IMR-90 (cell line): ENCODE data around the gene ZNF486. TPM values are rescaled to one million over a fixed set of nuclear protein-coding genes. Genes with fewer than 3 reads are reported as not detected.

Experiments
- ATAC-seq: fragments of 200-7000 bp; cut with Tn5 transposase; 2 replicates; pipeline ENCODE4 v1.9.1; 2020; ENCODE audit warnings: low read depth, mild to moderate bottlenecking, moderate library complexity
- BruUV-seq: library from RNA; stranded (reverse); fragments of 400-500 nt; replicated peaks from 2 replicates; lab custom pipeline; 2021; lab: Mats Ljungman, UMichigan
- CTCF ChIA-PET: fragments of 300-600 bp; formaldehyde crosslinking; extraction: SDS; loops from one replicate; lab custom pipeline; 2021; ENCODE audit warnings: antibody characterized with exemption; lab: Yijun Ruan, JAX
- POLR2A ChIA-PET: fragments of 300-600 bp; sonication (Branson Sonifier 250); formaldehyde crosslinking; loops from one replicate; lab custom pipeline; 2022; ENCODE audit warnings: antibody characterized with exemption; ENCODE audit not compliant: unreplicated experiment; lab: Charles Lee
- DNase-seq: peaks from one replicate; pipeline ENCODE4 v3.0.0; 2013
- H2AFZ ChIP-seq: replicated peaks from 2 replicates; pipeline ENCODE3; 2013; ENCODE audit warnings: low read length, mild to moderate bottlenecking; ENCODE audit not compliant: poor library complexity
- H2AK5ac ChIP-seq: 2 replicates; pipeline ENCODE4 v1.6.1; 2013; ENCODE audit warnings: low read depth, low read length, inconsistent platforms
- H2AK9ac ChIP-seq: replicated peaks from 2 replicates; pipeline ENCODE3; 2013; ENCODE audit warnings: mild to moderate bottlenecking, low read depth, low read length, moderate library complexity; ENCODE audit not compliant: poor library complexity
- H2BK120ac ChIP-seq: 2 replicates; pipeline ENCODE4 v1.6.1; 2013; ENCODE audit warnings: low read depth, low read length, inconsistent platforms
- H2BK15ac ChIP-seq: 3 replicates; pipeline ENCODE4 v1.6.1; 2013; ENCODE audit warnings: low read depth, low read length, inconsistent platforms
- H2BK20ac ChIP-seq: 2 replicates; pipeline ENCODE4 v1.6.1; 2013; ENCODE audit warnings: low read depth, mild to moderate bottlenecking, inconsistent platforms, low read length, moderate library complexity
- H2BK5ac ChIP-seq: 2 replicates; pipeline ENCODE4 v1.6.1; 2013; ENCODE audit warnings: mild to moderate bottlenecking, low read depth, low read length, inconsistent platforms; ENCODE audit not compliant: poor library complexity, severe bottlenecking
- H3K14ac ChIP-seq: replicated peaks from 2 replicates; pipeline ENCODE4 v1.6.1; 2013; ENCODE audit warnings: low read depth, low read length, inconsistent platforms
- H3K18ac ChIP-seq: 2 replicates; pipeline ENCODE4 v1.6.1; 2013; ENCODE audit warnings: low read depth, low read length, control low read depth
- H3K23ac ChIP-seq: 2 replicates; pipeline ENCODE4 v1.6.1; 2013; ENCODE audit warnings: low read depth, low read length, inconsistent platforms
- H3K27ac ChIP-seq: 2 replicates; pipeline ENCODE4 v1.5.1; 2013; ENCODE audit warnings: mild to moderate bottlenecking, control low read depth, low read length; ENCODE audit not compliant: insufficient read depth
- H3K27me3 ChIP-seq: 2 replicates; pipeline ENCODE4 v1.6.1; 2013; ENCODE audit warnings: low read length; ENCODE audit not compliant: control insufficient read depth, insufficient read depth
- H3K36me3 ChIP-seq: 2 replicates; pipeline ENCODE4 v1.6.1; 2013; ENCODE audit warnings: low read length, mixed read lengths; ENCODE audit not compliant: control insufficient read depth, insufficient read depth
- H3K4ac ChIP-seq: 2 replicates; pipeline ENCODE4 v1.6.1; 2013; ENCODE audit warnings: low read depth, low read length, inconsistent platforms
- H3K4me1 ChIP-seq: 2 replicates; pipeline ENCODE4 v1.6.1; 2013; ENCODE audit warnings: low read length, mixed read lengths; ENCODE audit not compliant: control insufficient read depth, insufficient read depth
- H3K4me2 ChIP-seq: 2 replicates; pipeline ENCODE4 v1.6.1; 2013; ENCODE audit warnings: low read depth, mild to moderate bottlenecking, control low read depth, low read length, moderate library complexity
- H3K4me3 ChIP-seq: 2 replicates; pipeline ENCODE4 v1.5.1; 2013; ENCODE audit warnings: low read depth, mild to moderate bottlenecking, control low read depth, low read length, moderate library complexity; ENCODE audit not compliant: insufficient read depth
- H3K56ac ChIP-seq: 2 replicates; pipeline ENCODE4 v1.6.1; 2013; ENCODE audit warnings: low read length, inconsistent platforms; ENCODE audit not compliant: insufficient read depth; ENCODE audit errors: extremely low read depth
- H3K79me1 ChIP-seq, 2 experiments: 2 replicates each; pipeline ENCODE4 v1.6.1; 2013; ENCODE audit warnings: low read length in 2 of 2, inconsistent platforms in 1 of 2, low read depth in 1 of 2
- H3K9ac ChIP-seq: 2 replicates; pipeline ENCODE4 v1.6.1; 2013; ENCODE audit warnings: low read depth, low read length, control low read depth
- H3K9me1 ChIP-seq: 2 replicates; pipeline ENCODE4 v1.6.1; 2013; ENCODE audit warnings: low read length, inconsistent platforms; ENCODE audit not compliant: insufficient read depth
- H3K9me3 ChIP-seq: 2 replicates; pipeline ENCODE4 v1.6.1; 2013; ENCODE audit warnings: low read length; ENCODE audit not compliant: control insufficient read depth, insufficient read depth
- H4K20me1 ChIP-seq: 2 replicates; pipeline ENCODE4 v1.6.1; 2013; ENCODE audit warnings: low read length, inconsistent platforms; ENCODE audit not compliant: insufficient read depth
- H4K5ac ChIP-seq: 2 replicates; pipeline ENCODE4 v1.6.1; 2013; ENCODE audit warnings: mild to moderate bottlenecking, low read depth, low read length, control low read depth
- H4K8ac ChIP-seq, 2 experiments: 2 replicates each; pipeline ENCODE4 v1.6.1; 2013; ENCODE audit warnings: low read depth in 2 of 2, low read length in 2 of 2, control low read depth in 1 of 2, inconsistent platforms in 1 of 2
- H4K91ac ChIP-seq: 2 replicates; pipeline ENCODE4 v1.6.1; 2013; ENCODE audit warnings: low read depth, low read length, inconsistent platforms; ENCODE audit not compliant: insufficient read depth
- BHLHE40 ChIP-seq: fragments of 150-350 bp; IDR thresholded peaks from 2 replicates; pipeline ENCODE4 v1.6.1; 2016; ENCODE audit warnings: mild to moderate bottlenecking, low read depth, low read length
- CEBPB ChIP-seq: IDR thresholded peaks from 2 replicates; pipeline ENCODE4 v1.6.1; 2012; ENCODE audit warnings: low read depth, low read length, improper control_type of control experiment
- CHD1 ChIP-seq: IDR thresholded peaks from 2 replicates; pipeline ENCODE4 v1.6.1; 2012; ENCODE audit warnings: low read depth, low read length, improper control_type of control experiment
- FOS ChIP-seq: fragments of 150-350 bp; IDR thresholded peaks from 2 replicates; pipeline ENCODE4 v1.6.1; 2016; ENCODE audit warnings: low read depth, low read length
- MAFK ChIP-seq: IDR thresholded peaks from 2 replicates; pipeline ENCODE4 v1.6.1; 2012; ENCODE audit warnings: low read depth, low read length, improper control_type of control experiment
- MAZ ChIP-seq: IDR thresholded peaks from 2 replicates; pipeline ENCODE4 v1.6.1; 2012; ENCODE audit warnings: low read depth, mild to moderate bottlenecking, low read length, improper control_type of control experiment, moderate library complexity, borderline replicate concordance
- MXI1 ChIP-seq: IDR thresholded peaks from 2 replicates; pipeline ENCODE4 v1.6.1; 2012; ENCODE audit warnings: low read depth, mild to moderate bottlenecking, low read length, moderate library complexity, borderline replicate concordance
- NFE2L2 ChIP-seq: fragments of 150-350 bp; IDR thresholded peaks from 2 replicates; pipeline ENCODE4 v1.6.1; 2016; ENCODE audit warnings: low read depth, mild to moderate bottlenecking, low read length
- POLR2A ChIP-seq: IDR thresholded peaks from 2 replicates; pipeline ENCODE4 v1.6.1; 2012; ENCODE audit warnings: mild to moderate bottlenecking, low read depth, low read length
- RAD21 ChIP-seq: IDR thresholded peaks from 2 replicates; pipeline ENCODE4 v1.6.1; 2012; ENCODE audit warnings: low read length, improper control_type of control experiment
- RCOR1 ChIP-seq: IDR thresholded peaks from 2 replicates; pipeline ENCODE4 v1.6.1; 2012; ENCODE audit warnings: mild to moderate bottlenecking, low read length, improper control_type of control experiment; ENCODE audit not compliant: insufficient replicate concordance
- RFX5 ChIP-seq: IDR thresholded peaks from 2 replicates; pipeline ENCODE4 v1.8.0; 2012; ENCODE audit warnings: low read depth, mild to moderate bottlenecking, low read length, moderate library complexity
- SMC3 ChIP-seq: fragments of 150-350 bp; IDR thresholded peaks from 2 replicates; pipeline ENCODE4 v1.6.1; 2016; ENCODE audit warnings: low read depth, mild to moderate bottlenecking, antibody characterized with exemption, low read length, moderate library complexity
- WGBS, 2 experiments: methylation state at CpG; one replicate each; pipeline versions ENCODE4 v1.1.5 to v1.1.7; 2013; ENCODE audit warnings: missing lambda C conversion rate in 2 of 2; ENCODE audit not compliant: insufficient read length in 1 of 2; ENCODE audit errors: extremely low coverage in 2 of 2; 5-methylcytosine and 5-hydroxymethylcytosine counted together
- dilution Hi-C: fragments of 300-500 bp; cut with HindIII; formaldehyde crosslinking; loops from one replicate; pipeline ENCODE4 v1.14.3; 2018; ENCODE audit warnings: low sequenced_read_pairs; ENCODE audit not compliant: unreplicated experiment
- in situ Hi-C: fragments of 300-500 bp; cut with MboI; formaldehyde crosslinking; loops from 3 replicates; pipeline ENCODE4 v1.14.3; 2019; ENCODE audit warnings: low sequenced_read_pairs, inconsistent platforms, mixed read lengths
- intact Hi-C: fragments of 100-400 bp; cut with micrococcal nuclease; formaldehyde crosslinking; loops from 2 replicates; pipeline ENCODE4 v1.10.0; 2022
- polyA plus RNA-seq, 3 experiments: library from polyadenylated mRNA; depleted of rRNA; stranded (reverse); fragments of >200 nt; gene quantifications; 2 replicates each; pipeline ENCODE4 v1.2.3, GENCODE V29; 2012; ENCODE audit warnings: low replicate concordance in 1 of 3
- total RNA-seq: library from RNA; depleted of rRNA; stranded (reverse); fragments of >200 nt; gene quantifications from 2 replicates; pipeline ENCODE4 v1.2.3, GENCODE V29; 2012
- TF ChIP-seq, protein P1 (sequence below): fragments of 150-350 bp; IDR thresholded peaks from 2 replicates; pipeline ENCODE4 v1.6.1; 2017; ENCODE audit warnings: mild to moderate bottlenecking, antibody characterized with exemption, low read length, low read depth
- TF ChIP-seq, protein P2 (sequence below): fragments of 150-350 bp; IDR thresholded peaks from 2 replicates; pipeline ENCODE4 v1.6.1; 2016; ENCODE audit warnings: low read depth, mild to moderate bottlenecking, low read length, moderate library complexity, borderline replicate concordance
- TF ChIP-seq, protein P3 (sequence below): conservative IDR thresholded peaks from 2 replicates; pipeline ENCODE4 v1.5.1; 2012; ENCODE audit warnings: mild to moderate bottlenecking, low read depth, low read length, improper control_type of control experiment

ZNF486 gene
- total and polyA plus RNA-seq, 2 of the 4 experiments (the other 2 are of a cell fraction), result 2.2 to 4.1 TPM

DNA sequence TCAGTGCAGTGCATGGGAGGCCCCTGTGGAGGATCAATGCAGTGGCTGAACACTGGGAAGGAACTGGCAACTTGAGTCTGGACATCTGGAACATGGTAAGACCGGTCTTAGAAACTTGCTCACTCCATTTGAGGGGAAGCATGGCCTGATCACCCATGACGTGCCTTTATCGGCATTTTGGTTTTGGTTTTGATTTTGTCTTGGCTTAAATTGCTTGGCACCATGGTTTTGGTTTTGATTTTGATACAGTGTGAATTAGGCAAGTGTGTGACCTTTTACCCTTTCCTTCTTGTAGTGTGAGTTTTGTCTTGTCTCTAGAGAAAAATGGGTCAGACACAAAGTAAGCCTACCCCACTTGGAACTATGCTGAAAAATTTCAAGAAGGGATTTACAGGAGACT, 77.3 kb downstream of the ZNF486 start:
- BruUV-seq, result no TSS peak
- dilution Hi-C loops (no loop called here), intact Hi-C loops (no loop called here), in situ Hi-C loops (no loop called here)
- H2BK5ac ChIP-seq, result no peak overlapping the region
- H3K4me3 ChIP-seq, result no peak overlapping the region
- H3K9me1 ChIP-seq, result no peaks in the 10 kb centered on the region
- H3K14ac ChIP-seq, result no peak overlapping the region
- no peak overlapping the region for H4K5ac ChIP-seq
- ATAC-seq, result no peak
- peaks cover 7% of the 10 kb centered on the region for H3K9me3 ChIP-seq
- H3K4me1 ChIP-seq, result no peaks in the 10 kb centered on the region
- no peak overlapping the region for H2AFZ ChIP-seq
- H3K23ac ChIP-seq, result no peak overlapping the region
- H3K56ac ChIP-seq, result no peak overlapping the region
- WGBS, 2 experiments, result no CpG with 5 or more reads among the region's 3 CpGs
- TF ChIP-seq RCOR1 (no peak), FOS (no peak), MAZ (no peak), BHLHE40 (no peak), SMC3 (no peak), CHD1 (no peak), RFX5 (no peak), MAFK (no peak), POLR2A (no peak), MXI1 (no peak), RAD21 (no peak), NFE2L2 (no peak), CEBPB (no peak)
- TF ChIP-seq, protein P1, sequence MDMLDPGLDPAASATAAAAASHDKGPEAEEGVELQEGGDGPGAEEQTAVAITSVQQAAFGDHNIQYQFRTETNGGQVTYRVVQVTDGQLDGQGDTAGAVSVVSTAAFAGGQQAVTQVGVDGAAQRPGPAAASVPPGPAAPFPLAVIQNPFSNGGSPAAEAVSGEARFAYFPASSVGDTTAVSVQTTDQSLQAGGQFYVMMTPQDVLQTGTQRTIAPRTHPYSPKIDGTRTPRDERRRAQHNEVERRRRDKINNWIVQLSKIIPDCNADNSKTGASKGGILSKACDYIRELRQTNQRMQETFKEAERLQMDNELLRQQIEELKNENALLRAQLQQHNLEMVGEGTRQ, result no peak
- TF ChIP-seq, protein P2, sequence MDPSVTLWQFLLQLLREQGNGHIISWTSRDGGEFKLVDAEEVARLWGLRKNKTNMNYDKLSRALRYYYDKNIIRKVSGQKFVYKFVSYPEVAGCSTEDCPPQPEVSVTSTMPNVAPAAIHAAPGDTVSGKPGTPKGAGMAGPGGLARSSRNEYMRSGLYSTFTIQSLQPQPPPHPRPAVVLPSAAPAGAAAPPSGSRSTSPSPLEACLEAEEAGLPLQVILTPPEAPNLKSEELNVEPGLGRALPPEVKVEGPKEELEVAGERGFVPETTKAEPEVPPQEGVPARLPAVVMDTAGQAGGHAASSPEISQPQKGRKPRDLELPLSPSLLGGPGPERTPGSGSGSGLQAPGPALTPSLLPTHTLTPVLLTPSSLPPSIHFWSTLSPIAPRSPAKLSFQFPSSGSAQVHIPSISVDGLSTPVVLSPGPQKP, result no peak
- TF ChIP-seq, protein P3, sequence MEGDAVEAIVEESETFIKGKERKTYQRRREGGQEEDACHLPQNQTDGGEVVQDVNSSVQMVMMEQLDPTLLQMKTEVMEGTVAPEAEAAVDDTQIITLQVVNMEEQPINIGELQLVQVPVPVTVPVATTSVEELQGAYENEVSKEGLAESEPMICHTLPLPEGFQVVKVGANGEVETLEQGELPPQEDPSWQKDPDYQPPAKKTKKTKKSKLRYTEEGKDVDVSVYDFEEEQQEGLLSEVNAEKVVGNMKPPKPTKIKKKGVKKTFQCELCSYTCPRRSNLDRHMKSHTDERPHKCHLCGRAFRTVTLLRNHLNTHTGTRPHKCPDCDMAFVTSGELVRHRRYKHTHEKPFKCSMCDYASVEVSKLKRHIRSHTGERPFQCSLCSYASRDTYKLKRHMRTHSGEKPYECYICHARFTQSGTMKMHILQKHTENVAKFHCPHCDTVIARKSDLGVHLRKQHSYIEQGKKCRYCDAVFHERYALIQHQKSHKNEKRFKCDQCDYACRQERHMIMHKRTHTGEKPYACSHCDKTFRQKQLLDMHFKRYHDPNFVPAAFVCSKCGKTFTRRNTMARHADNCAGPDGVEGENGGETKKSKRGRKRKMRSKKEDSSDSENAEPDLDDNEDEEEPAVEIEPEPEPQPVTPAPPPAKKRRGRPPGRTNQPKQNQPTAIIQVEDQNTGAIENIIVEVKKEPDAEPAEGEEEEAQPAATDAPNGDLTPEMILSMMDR, result no peak
- no peak overlapping the region for H2AK9ac ChIP-seq
- no peaks in the 10 kb centered on the region for H3K27me3 ChIP-seq
- no peak overlapping the region for H2BK120ac ChIP-seq
- no peaks in the 10 kb centered on the region for H3K79me1 ChIP-seq
- H3K4ac ChIP-seq, result no peak overlapping the region
- ChIA-PET CTCF (no interaction called here), POLR2A (no interaction called here)
- H3K4me2 ChIP-seq, result no peak overlapping the region
- H3K18ac ChIP-seq, result no peak overlapping the region
- H4K8ac ChIP-seq, result no peak overlapping the region
- no peak overlapping the region for H2AK5ac ChIP-seq
- H4K20me1 ChIP-seq, result no peaks in the 10 kb centered on the region
- H2BK15ac ChIP-seq, result no peak overlapping the region
- no peaks in the 10 kb centered on the region for H3K36me3 ChIP-seq
- H3K9ac ChIP-seq, result no peak overlapping the region
- DNase-seq, result no peak
- no peak overlapping the region for H3K27ac ChIP-seq
- no peak overlapping the region for H2BK20ac ChIP-seq
- H4K91ac ChIP-seq, result no peak overlapping the region
